Kidney epithelial cell (primary cell): ENCODE measurements around the gene MYH10. TPM values are rescaled to one million over a fixed set of nuclear protein-coding genes. Genes with fewer than 3 reads are reported as not detected.

ENCODE experiments used
- DNase-seq: peaks from one replicate; pipeline ENCODE4 v3.0.0-alpha.2; 2010; ENCODE audit warnings: low read depth
- H3K27me3 ChIP-seq: 2 replicates; pipeline ENCODE4 v1.6.0; 2011; ENCODE audit warnings: low read length; ENCODE audit not compliant: control insufficient read depth, insufficient read depth
- H3K36me3 ChIP-seq: 2 replicates; pipeline ENCODE4 v1.5.1; 2011; ENCODE audit warnings: low read length; ENCODE audit not compliant: control insufficient read depth, insufficient read depth
- H3K4me3 ChIP-seq: 2 replicates; pipeline ENCODE4 v1.5.1; 2011; ENCODE audit warnings: low read depth, mild to moderate bottlenecking, control low read depth, low read length
- CTCF ChIP-seq: IDR thresholded peaks from 2 replicates; pipeline ENCODE4 v1.5.1; 2011; ENCODE audit warnings: mild to moderate bottlenecking, moderate library complexity, low read length, control low read depth, inconsistent platforms; ENCODE audit not compliant: insufficient read depth, poor library complexity, severe bottlenecking
- total RNA-seq: library from RNA; depleted of rRNA; stranded (reverse); fragments of >200 nt; gene quantifications from 2 replicates; pipeline ENCODE4 v1.2.3, GENCODE V29; 2015

The MYH10 gene
- total RNA-seq, 1 donor from 2014 or later = 90.5 TPM

DNA sequence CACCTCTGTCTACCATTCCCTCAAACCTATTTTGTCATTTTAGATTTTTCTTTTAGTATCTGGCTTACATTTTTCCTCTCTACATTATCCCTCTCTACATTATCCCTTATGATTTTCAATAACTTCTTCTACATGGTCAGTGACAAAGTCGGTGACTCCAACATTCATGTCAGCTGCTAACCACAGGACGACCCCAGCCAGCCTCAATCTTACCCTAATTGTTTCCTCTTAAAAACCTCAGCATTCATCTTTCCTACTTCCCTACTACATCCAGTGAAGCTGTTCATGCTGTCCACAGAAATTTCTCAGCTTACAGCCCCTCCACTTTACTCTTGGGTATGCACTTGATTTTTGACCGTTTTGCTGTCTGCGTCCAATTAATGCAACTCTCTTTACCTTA lies 8.3 kb downstream of the MYH10 start:
- no peak for DNase-seq
- Histone ChIP-seq H3K36me3 (no peaks in the 10 kb centered on the region), H3K27me3 (no peaks in the 10 kb centered on the region), H3K4me3 (no peak overlapping the region)
- TF ChIP-seq CTCF = no peak

GRCh38 chr17:8621585-8621984 lies 8.9 kb downstream of the MYH10 start:
- no peak for DNase-seq
- no peaks in the 10 kb centered on the region for H3K36me3 ChIP-seq

GRCh38 chr17:8619294-8619693 lies 11.2 kb downstream of the MYH10 start:
- no peaks in the 10 kb centered on the region for H3K36me3 ChIP-seq
- no peak for DNase-seq
- H3K4me3 ChIP-seq = no peak overlapping the region
- H3K27me3 ChIP-seq = no peaks in the 10 kb centered on the region
- no peak for TF ChIP-seq CTCF

More at GRCh38 chr17:8621585-8621984, 8.9 kb downstream of the MYH10 start:
- Histone ChIP-seq H3K4me3 (no peak overlapping the region), H3K27me3 (no peaks in the 10 kb centered on the region)
- no peak for TF ChIP-seq CTCF

- no peak for TF ChIP-seq CTCF
- no peak for DNase-seq
- no peak overlapping the region for H3K4me3 ChIP-seq
- H3K36me3 ChIP-seq = no peaks in the 10 kb centered on the region
- H3K27me3 ChIP-seq = no peaks in the 10 kb centered on the region
These were observed 11.7 kb downstream of the MYH10 start for GRCh38 chr17:8618825-8619224.

DNA sequence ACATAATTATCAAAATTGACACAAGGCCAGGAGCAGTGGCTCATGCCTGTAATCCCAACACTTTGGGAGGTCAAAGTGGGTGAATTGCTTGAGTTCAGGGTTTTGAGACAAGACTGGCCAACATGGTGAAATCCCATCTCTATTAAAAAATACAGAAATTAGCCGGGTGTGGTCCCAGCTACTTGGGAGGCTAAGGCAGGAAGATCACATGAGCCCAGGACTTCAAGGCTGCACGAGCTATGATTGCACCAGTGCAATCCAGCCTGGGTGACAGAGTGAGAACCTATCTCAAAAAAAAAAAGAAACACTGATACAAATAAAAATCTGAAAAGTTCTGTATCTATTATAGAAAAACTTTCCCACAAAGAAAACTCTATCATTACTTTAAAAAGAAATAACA lies 15.5 kb downstream of the MYH10 start:
- Histone ChIP-seq H3K4me3 (no peak overlapping the region), H3K27me3 (no peaks in the 10 kb centered on the region), H3K36me3 (no peaks in the 10 kb centered on the region)
- TF ChIP-seq CTCF = no peak
- DNase-seq = no peak

DNA sequence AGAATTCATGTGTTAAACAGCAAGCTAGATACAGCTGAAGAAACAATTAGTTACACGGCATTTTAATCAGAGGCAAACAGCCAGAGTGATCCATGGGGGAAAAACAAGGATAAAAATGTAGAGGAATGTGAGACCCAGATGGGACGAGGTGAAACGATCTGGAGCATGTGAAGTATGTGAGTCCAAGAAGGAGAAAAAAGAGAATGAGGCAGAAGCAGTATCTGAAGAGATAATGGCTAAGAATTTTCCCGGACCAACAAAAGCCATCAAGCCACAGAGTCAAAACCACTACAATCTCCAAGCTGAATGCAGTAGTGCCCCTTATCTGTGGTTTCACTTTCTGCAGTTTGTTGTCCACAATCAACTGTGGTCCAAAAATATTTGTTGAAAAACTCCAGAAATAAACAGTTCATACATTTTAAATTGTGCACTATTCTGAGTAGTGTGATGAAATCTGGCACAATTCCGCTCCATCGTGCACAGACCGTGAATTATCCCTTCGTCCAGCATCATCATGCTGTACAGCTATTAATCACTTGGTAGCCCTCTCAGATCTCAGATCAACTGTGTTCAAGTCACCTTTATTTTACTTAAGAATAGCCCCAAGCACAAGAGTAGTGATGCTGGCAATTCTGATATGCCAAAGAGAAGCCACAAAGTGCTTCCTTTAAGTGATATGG lies 18.8 kb downstream of the MYH10 start:
- H3K27me3 ChIP-seq = no peaks in the 10 kb centered on the region
- no peak for DNase-seq
- TF ChIP-seq CTCF = no peak
- no peaks in the 10 kb centered on the region for H3K36me3 ChIP-seq
- no peak overlapping the region for H3K4me3 ChIP-seq
